ENCODE measurements around the gene RPL10A.

DNA sequence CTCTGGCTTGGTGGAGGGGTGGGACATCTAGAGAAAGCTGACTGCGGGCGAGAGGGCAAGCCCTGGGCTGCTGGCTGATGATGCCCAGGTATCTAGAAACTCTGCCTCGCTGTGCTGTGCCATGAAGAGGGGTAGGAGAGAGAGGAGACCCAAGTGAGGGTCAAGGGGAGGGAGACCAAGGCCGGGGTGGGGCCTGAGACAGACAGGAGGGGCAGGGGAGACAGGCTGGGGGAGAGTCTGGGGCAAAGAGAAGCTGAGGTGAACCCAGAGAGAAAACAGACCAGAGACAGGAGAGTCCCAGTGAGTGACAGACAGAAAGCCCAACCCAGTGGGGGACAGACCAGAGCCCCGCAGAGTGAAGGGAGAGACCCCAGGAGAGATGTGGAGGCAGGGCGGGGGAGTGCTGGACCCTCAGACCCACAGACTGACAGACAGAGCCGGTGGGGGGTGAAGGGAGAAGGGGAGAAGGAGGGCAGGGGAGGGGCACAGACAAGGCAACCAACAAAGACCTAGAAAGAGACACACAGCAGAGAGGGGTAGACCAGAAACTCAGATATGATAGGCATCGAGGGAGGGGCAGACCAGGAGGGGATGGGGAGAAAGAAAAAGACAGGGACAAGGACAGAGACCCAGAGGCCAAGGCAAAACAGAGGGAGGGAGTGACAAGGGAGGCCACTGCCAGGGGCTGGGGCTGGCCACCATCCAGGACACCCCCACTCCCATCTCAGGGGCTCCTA, 22.8 kb downstream of the RPL10A start:
- TF ChIP-seq, protein P1, sequence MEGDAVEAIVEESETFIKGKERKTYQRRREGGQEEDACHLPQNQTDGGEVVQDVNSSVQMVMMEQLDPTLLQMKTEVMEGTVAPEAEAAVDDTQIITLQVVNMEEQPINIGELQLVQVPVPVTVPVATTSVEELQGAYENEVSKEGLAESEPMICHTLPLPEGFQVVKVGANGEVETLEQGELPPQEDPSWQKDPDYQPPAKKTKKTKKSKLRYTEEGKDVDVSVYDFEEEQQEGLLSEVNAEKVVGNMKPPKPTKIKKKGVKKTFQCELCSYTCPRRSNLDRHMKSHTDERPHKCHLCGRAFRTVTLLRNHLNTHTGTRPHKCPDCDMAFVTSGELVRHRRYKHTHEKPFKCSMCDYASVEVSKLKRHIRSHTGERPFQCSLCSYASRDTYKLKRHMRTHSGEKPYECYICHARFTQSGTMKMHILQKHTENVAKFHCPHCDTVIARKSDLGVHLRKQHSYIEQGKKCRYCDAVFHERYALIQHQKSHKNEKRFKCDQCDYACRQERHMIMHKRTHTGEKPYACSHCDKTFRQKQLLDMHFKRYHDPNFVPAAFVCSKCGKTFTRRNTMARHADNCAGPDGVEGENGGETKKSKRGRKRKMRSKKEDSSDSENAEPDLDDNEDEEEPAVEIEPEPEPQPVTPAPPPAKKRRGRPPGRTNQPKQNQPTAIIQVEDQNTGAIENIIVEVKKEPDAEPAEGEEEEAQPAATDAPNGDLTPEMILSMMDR (conservative IDR thresholded peaks at IDR 0.05; ENCODE audit: low read length) = no peak
- no peak for TF ChIP-seq EZH2phosphoT487 (IDR thresholded peaks at IDR 0.05; ENCODE audit: borderline replicate concordance)
